ENCODE measurements around the gene WDR33.

The WDR33 gene

DNA sequence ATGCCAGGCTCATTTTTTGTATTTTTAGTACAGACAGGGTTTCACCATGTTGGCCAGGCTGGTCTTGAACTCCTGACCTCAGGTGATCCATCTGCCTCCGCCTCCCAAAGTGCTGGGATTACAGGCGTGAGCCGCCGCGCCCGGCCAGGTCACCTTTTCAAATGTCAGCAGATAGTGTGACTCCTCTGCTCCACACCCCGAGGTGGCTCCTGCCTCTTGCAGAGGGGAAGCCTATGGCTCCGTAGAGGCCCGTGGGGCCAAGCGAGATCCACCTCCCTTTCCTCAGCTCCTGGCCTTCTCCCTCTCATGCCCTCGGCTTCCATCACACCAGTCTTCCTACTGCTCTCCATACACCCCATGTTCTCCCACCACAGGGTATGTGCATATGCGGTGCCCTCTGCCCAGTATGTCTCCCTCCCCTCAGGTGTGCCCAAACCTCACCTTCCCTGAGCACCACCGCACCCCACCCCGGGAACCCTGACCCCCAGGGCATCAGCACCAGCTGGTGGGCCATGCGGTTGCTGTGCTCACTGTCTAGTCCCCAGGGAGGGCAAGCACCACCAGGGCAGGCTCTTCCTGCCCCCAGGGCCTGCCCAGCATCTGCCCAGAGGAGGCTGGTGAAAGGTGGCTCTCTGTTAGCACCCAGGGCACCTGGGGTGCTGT lies 154.3 kb downstream of the WDR33 start:
- no peak for ATAC-seq (ENCODE audit: insufficient read depth, low read depth)
- H3K4me3 ChIP-seq (ENCODE audit: low read depth in 1 of 2, low read length in 2 of 2), result no peak overlapping the region
- TF ChIP-seq EZH2 (IDR thresholded peaks at IDR 0.05; ENCODE audit: borderline replicate concordance, low read depth, low read length, severe bottlenecking), result no peak
- TF ChIP-seq, protein P1, sequence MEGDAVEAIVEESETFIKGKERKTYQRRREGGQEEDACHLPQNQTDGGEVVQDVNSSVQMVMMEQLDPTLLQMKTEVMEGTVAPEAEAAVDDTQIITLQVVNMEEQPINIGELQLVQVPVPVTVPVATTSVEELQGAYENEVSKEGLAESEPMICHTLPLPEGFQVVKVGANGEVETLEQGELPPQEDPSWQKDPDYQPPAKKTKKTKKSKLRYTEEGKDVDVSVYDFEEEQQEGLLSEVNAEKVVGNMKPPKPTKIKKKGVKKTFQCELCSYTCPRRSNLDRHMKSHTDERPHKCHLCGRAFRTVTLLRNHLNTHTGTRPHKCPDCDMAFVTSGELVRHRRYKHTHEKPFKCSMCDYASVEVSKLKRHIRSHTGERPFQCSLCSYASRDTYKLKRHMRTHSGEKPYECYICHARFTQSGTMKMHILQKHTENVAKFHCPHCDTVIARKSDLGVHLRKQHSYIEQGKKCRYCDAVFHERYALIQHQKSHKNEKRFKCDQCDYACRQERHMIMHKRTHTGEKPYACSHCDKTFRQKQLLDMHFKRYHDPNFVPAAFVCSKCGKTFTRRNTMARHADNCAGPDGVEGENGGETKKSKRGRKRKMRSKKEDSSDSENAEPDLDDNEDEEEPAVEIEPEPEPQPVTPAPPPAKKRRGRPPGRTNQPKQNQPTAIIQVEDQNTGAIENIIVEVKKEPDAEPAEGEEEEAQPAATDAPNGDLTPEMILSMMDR (IDR thresholded peaks at IDR 0.05; ENCODE audit: borderline replicate concordance, extremely low read depth, low read length, poor library complexity, severe bottlenecking), result no peak
- H2AFZ ChIP-seq (ENCODE audit: low read depth, low read length), result no peak overlapping the region
- H3K27me3 ChIP-seq (ENCODE audit: insufficient read depth, low read length, poor library complexity), result no peaks in the 10 kb centered on the region
- no peak overlapping the region for H3K9ac ChIP-seq (ENCODE audit: low read depth, low read length)
- no peaks in the 10 kb centered on the region for H4K20me1 ChIP-seq (ENCODE audit: insufficient read depth, low read length)
- no peak overlapping the region for H3K27ac ChIP-seq (ENCODE audit: low read length)
- no peaks in the 10 kb centered on the region for H3K36me3 ChIP-seq (ENCODE audit: insufficient read depth, low read length)
- no peak for DNase-seq
- H3K4me1 ChIP-seq (ENCODE audit: insufficient read depth, low read length), result peaks cover 22% of the 10 kb centered on the region
- no peak overlapping the region for H3K4me2 ChIP-seq (ENCODE audit: insufficient read depth, low read length)
- no peaks in the 10 kb centered on the region for H3K9me3 ChIP-seq (ENCODE audit: insufficient read depth, low read length, severe bottlenecking)
- H3K79me2 ChIP-seq (ENCODE audit: insufficient read depth, low read length), result no peaks in the 10 kb centered on the region

DNA sequence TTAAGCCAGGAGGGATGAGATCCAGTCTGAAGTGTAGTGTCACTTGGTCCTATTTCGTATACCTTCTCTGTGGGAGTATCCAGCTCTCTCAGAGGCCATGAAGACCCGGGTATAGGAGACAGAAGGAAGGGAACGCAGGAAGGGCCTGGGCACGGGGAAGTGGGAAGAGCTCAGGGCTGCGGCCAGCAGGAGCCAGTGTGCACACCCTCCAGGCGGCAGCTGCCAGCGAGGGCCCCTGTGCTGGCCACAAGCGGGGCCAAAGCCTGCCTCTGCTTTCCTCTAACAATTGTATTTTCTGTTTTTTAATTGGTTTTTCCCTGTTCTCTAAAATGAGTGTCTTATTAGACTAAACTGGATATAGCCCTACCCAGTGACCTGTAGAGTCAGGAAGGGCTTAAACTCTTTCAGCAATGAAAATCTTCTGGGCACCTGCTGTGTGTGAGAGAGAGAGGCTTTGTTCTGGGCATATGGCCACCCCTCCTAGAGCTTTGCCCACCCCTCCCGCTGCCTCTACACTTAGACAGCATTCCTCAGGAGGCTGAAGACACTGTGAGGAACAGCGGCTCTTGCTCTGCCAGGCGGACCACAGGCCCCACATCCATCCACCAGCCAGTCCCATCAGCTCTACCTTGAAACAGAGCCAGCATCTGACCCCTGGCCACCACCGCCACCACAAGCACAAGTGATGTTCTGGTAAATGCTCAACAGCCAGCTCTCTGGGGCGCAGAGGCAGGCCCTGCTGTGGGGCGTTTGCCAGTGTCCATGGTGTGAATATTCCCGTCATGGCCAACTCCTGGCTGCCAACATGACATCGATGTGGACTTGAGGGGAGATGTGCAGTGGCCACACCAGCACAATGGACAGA lies 155.5 kb downstream of the WDR33 start:
- TF ChIP-seq, protein P1 (IDR thresholded peaks at IDR 0.05; ENCODE audit: borderline replicate concordance, extremely low read depth, low read length, poor library complexity, severe bottlenecking), result no peak
- H4K20me1 ChIP-seq (ENCODE audit: insufficient read depth, low read length), result no peaks in the 10 kb centered on the region
- no peak for ATAC-seq (ENCODE audit: insufficient read depth, low read depth)
- H3K79me2 ChIP-seq (ENCODE audit: insufficient read depth, low read length), result no peaks in the 10 kb centered on the region
- no peak overlapping the region for H3K27ac ChIP-seq (ENCODE audit: low read length)
- H3K4me1 ChIP-seq (ENCODE audit: insufficient read depth, low read length), result peaks cover 24% of the 10 kb centered on the region
- no peak overlapping the region for H3K4me2 ChIP-seq (ENCODE audit: insufficient read depth, low read length)
- DNase-seq, result no peak
- H3K9ac ChIP-seq (ENCODE audit: low read depth, low read length), result no peak overlapping the region
- no peak overlapping the region for H2AFZ ChIP-seq (ENCODE audit: low read depth, low read length)
- no peaks in the 10 kb centered on the region for H3K9me3 ChIP-seq (ENCODE audit: insufficient read depth, low read length, severe bottlenecking)
- no peaks in the 10 kb centered on the region for H3K36me3 ChIP-seq (ENCODE audit: insufficient read depth, low read length)
- H3K27me3 ChIP-seq (ENCODE audit: insufficient read depth, low read length, poor library complexity), result no peaks in the 10 kb centered on the region
- no peak overlapping the region for H3K4me3 ChIP-seq (ENCODE audit: low read depth in 1 of 2, low read length in 2 of 2)

DNA sequence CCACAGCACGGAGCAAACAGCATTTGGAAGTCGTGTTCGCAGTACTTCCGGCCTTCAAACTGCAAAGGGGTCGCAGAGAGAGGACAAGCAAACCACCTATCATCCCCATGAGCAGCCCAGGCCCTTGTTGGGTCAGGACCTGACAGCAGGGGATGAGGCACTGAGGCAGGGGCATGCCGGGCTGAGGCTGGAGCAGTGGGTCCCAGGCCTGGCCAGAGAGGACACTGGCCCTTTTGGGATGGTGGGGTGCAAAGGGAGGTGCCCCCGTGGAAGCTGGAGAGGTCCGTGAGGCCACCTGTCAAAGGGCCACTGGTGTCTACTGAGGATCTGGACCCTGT lies 156.2 kb downstream of the WDR33 start:
- Histone ChIP-seq H3K4me2 (ENCODE audit: insufficient read depth, low read length) (no peak overlapping the region), H3K27me3 (ENCODE audit: insufficient read depth, low read length, poor library complexity) (no peaks in the 10 kb centered on the region), H3K9ac (ENCODE audit: low read depth, low read length) (no peak overlapping the region), H4K20me1 (ENCODE audit: insufficient read depth, low read length) (no peaks in the 10 kb centered on the region), H3K4me1 (ENCODE audit: insufficient read depth, low read length) (peaks cover 25% of the 10 kb centered on the region), H3K27ac (ENCODE audit: low read length) (no peak overlapping the region), H2AFZ (ENCODE audit: low read depth, low read length) (no peak overlapping the region), H3K36me3 (ENCODE audit: insufficient read depth, low read length) (no peaks in the 10 kb centered on the region), H3K79me2 (ENCODE audit: insufficient read depth, low read length) (no peaks in the 10 kb centered on the region), H3K9me3 (ENCODE audit: insufficient read depth, low read length, severe bottlenecking) (no peaks in the 10 kb centered on the region), H3K4me3 (ENCODE audit: low read depth in 1 of 2, low read length in 2 of 2) (no peak overlapping the region)
- no peak for TF ChIP-seq EZH2 (IDR thresholded peaks at IDR 0.05; ENCODE audit: borderline replicate concordance, low read depth, low read length, severe bottlenecking)
- TF ChIP-seq, protein P1 (IDR thresholded peaks at IDR 0.05; ENCODE audit: borderline replicate concordance, extremely low read depth, low read length, poor library complexity, severe bottlenecking), result no peak
- no peak for DNase-seq
- ATAC-seq (ENCODE audit: insufficient read depth, low read depth), result no peak

Measured in DND-41 (cell line).